ENCODE data around the gene ABHD17A. TPM values are rescaled to one million over a fixed set of nuclear protein-coding genes. Genes with fewer than 3 reads are reported as not detected.

Gene ABHD17A
- total RNA-seq, 3 donors from 2014 or later: 62.4 to 81.3 (median 76.0) TPM

- intact Hi-C loops (cut with DNase I; ENCODE audit: low total_unique reads): no loop called here
- peaks cover 26 to 38% of the 10 kb centered on the region in 2 donors for H3K4me1 ChIP-seq
- peak in 1 of 2 donors; percentile 72 for DNase-seq (ENCODE audit: low spot score in 2 of 2)
- no peaks in the 10 kb centered on the region for H3K36me3 ChIP-seq
- peak overlapping the region in 2 of 3 donors; percentile 21 to 98 for H3K4me3 ChIP-seq
- H3K27me3 ChIP-seq: no peaks in the 10 kb centered on the region
- peak overlapping the region; percentile 75 for H3K27ac ChIP-seq
- TF ChIP-seq POLR2A (IDR thresholded peaks at IDR 0.05) (no peak), CTCF (IDR thresholded peaks at IDR 0.05) (no peak), POLR2AphosphoS5 (IDR thresholded peaks at IDR 0.05) (no peak)
- no peaks in the 10 kb centered on the region for H3K9me3 ChIP-seq
Observed at GRCh38 chr19:1860042-1860775, 25.1 kb downstream of the ABHD17A start.

GRCh38 chr19:1859331-1859781 lies 25.9 kb downstream of the ABHD17A start:
- TF ChIP-seq POLR2AphosphoS5 (IDR thresholded peaks at IDR 0.05) (no peak), CTCF (IDR thresholded peaks at IDR 0.05) (no peak), POLR2A (IDR thresholded peaks at IDR 0.05) (no peak)
- H3K36me3 ChIP-seq: no peaks in the 10 kb centered on the region
- peak overlapping the region; percentile 75 for H3K27ac ChIP-seq
- no peaks in the 10 kb centered on the region for H3K27me3 ChIP-seq
- no peaks in the 10 kb centered on the region for H3K9me3 ChIP-seq
- peaks cover 26 to 35% of the 10 kb centered on the region in 2 donors for H3K4me1 ChIP-seq
- intact Hi-C loops (cut with DNase I; ENCODE audit: low total_unique reads): loop anchor here (5.0 kb wide), 1 partner anchor 1503 kb away; no protein-coding TSS in a partner anchor
- DNase-seq (ENCODE audit: low spot score in 2 of 2): no peak
- H3K4me3 ChIP-seq: peak overlapping the region in 2 of 3 donors; percentile 21 to 98

GRCh38 chr19:1858412-1859081 lies 26.7 kb downstream of the ABHD17A start:
- no peak for DNase-seq (ENCODE audit: low spot score in 2 of 2)
- Histone ChIP-seq H3K36me3 (no peaks in the 10 kb centered on the region), H3K4me3 (no peak overlapping the region), H3K9me3 (no peaks in the 10 kb centered on the region), H3K27ac (peak overlapping the region; percentile 93 to 95), H3K4me1 (peaks cover 26 to 42% of the 10 kb centered on the region in 2 donors), H3K27me3 (no peaks in the 10 kb centered on the region)
- intact Hi-C loops (cut with DNase I; ENCODE audit: low total_unique reads): loop anchor here (5.0 kb wide), 1 partner anchor 1504 kb away; no protein-coding TSS in a partner anchor
- no peak for TF ChIP-seq POLR2AphosphoS5 (IDR thresholded peaks at IDR 0.05)
- no peak for TF ChIP-seq CTCF (IDR thresholded peaks at IDR 0.05)
- no peak for TF ChIP-seq POLR2A (IDR thresholded peaks at IDR 0.05)

- DNase-seq (ENCODE audit: low spot score in 2 of 2): no peak
- H3K4me1 ChIP-seq: peaks cover 26 to 46% of the 10 kb centered on the region in 2 donors
- H3K27ac ChIP-seq: peak overlapping the region; percentile 93 to 95
- H3K9me3 ChIP-seq: no peaks in the 10 kb centered on the region
- H3K27me3 ChIP-seq: no peaks in the 10 kb centered on the region
- peak overlapping the region; percentile 44 to 78 (median 56) for H3K4me3 ChIP-seq
- intact Hi-C loops (cut with DNase I; ENCODE audit: low total_unique reads): loop anchor here (5.0 kb wide), 1 partner anchor 1505 kb away; no protein-coding TSS in a partner anchor
- no peaks in the 10 kb centered on the region for H3K36me3 ChIP-seq
- TF ChIP-seq POLR2AphosphoS5 (IDR thresholded peaks at IDR 0.05): no peak
- TF ChIP-seq POLR2A (IDR thresholded peaks at IDR 0.05): no peak
- TF ChIP-seq CTCF (IDR thresholded peaks at IDR 0.05): no peak
Observed at GRCh38 chr19:1857648-1858326, 27.5 kb downstream of the ABHD17A start.
